Right renal pelvis (tissue), 4 donors: ENCODE data around the gene AKR7A3. TPM values are rescaled to one million over a fixed set of nuclear protein-coding genes. Genes with fewer than 3 reads are reported as not detected.
"Not testable (repeated sequence)": the region's sequence is repeated elsewhere in the genome, so short reads cannot be mapped to it uniquely, and the experiment has no call there.

Source experiments
- DNase-seq, 4 donors: peaks; one replicate each; pipeline ENCODE4 v3.0.0-alpha.2; 2013; ENCODE audit warnings: low read depth in 4 of 4, low spot score in 3 of 4, missing footprints in 1 of 4
- polyA plus RNA-seq, 4 donors: library from polyadenylated mRNA; unstranded; fragments of 120-200 nt; gene quantifications; one replicate each; pipeline ENCODE4 v1.2.1, GENCODE V29; 2013; ENCODE audit not compliant: insufficient read length in 4 of 4

AKR7A3 gene
- polyA plus RNA-seq, 4 donors: 1.0 to 1.3 (median 1.1) TPM

- no peak for DNase-seq
Measured at GRCh38 chr1:19321071-19321470, 32.5 kb upstream of the AKR7A3 start.

GRCh38 chr1:19319196-19319595, 30.6 kb upstream of the AKR7A3 start:
- no peak for DNase-seq

- DNase-seq: no peak
Measured at GRCh38 chr1:19317126-19317910, 28.7 kb upstream of the AKR7A3 start.

- no peak for DNase-seq
Measured at GRCh38 chr1:19315378-19316198, 27.0 kb upstream of the AKR7A3 start.

- no peak for DNase-seq
Measured at GRCh38 chr1:19313961-19314882, 25.7 kb upstream of the AKR7A3 start.

GRCh38 chr1:19313636-19313959, 25.0 kb upstream of the AKR7A3 start:
- DNase-seq: no peak

- DNase-seq: no peak
Measured at GRCh38 chr1:19312782-19313635, 24.4 kb upstream of the AKR7A3 start.

- peak; percentile 84 to 91 (median 90) for DNase-seq
Measured at GRCh38 chr1:19311931-19312781, 23.6 kb upstream of the AKR7A3 start, which contains the start of the genes AKR7A2 and SLC66A1. TSS of gene AKR7A2 (minus strand) at chr1:19312144. CDS start at chr1:19312124, 20 bp downstream. TSS of gene SLC66A1 (plus strand) at chr1:19312326. CDS start at chr1:19317678, 5,352 bp downstream.

- DNase-seq: no peak
Measured at GRCh38 chr1:19311503-19311930, 22.9 kb upstream of the AKR7A3 start.

GRCh38 chr1:19310720-19311502, 22.3 kb upstream of the AKR7A3 start:
- no peak for DNase-seq

GRCh38 chr1:19310061-19310460, 21.5 kb upstream of the AKR7A3 start:
- DNase-seq: no peak

- DNase-seq: no peak
Measured at GRCh38 chr1:19309123-19309813, 20.7 kb upstream of the AKR7A3 start.

- DNase-seq: no peak
Measured at GRCh38 chr1:19308509-19308907, 19.9 kb upstream of the AKR7A3 start.

- no peak for DNase-seq
Measured at GRCh38 chr1:19307794-19308508, 19.4 kb upstream of the AKR7A3 start.

GRCh38 chr1:19306941-19307340, 18.4 kb upstream of the AKR7A3 start:
- DNase-seq: no peak

GRCh38 chr1:19305880-19306279, 17.3 kb upstream of the AKR7A3 start:
- DNase-seq: no peak

- not testable (repeated sequence) for DNase-seq
Measured at GRCh38 chr1:19304081-19304480, 15.5 kb upstream of the AKR7A3 start.
